ENCODE results near the gene ATAD3C.
"Not testable (repeated sequence)": the region's sequence is repeated elsewhere in the genome, so short reads cannot be mapped to it uniquely, and the experiment has no call there.

Gene ATAD3C

GRCh38 chr1:1449099-1449739 is at the start of gene ATAD3C:
Gene ATAD3C, plus strand, starts transcription at chr1:1449689. Its CDS starts 995 bp downstream, at chr1:1450684.
- no peak for DNase-seq (ENCODE audit: low read depth in 2 of 2)

GRCh38 chr1:1399872-1400575 is 49.5 kb upstream of the ATAD3C start:
- DNase-seq (ENCODE audit: low read depth in 2 of 2) = peak in 1 of 2 experiments; percentile 20

GRCh38 chr1:1400576-1401456 is 48.7 kb upstream of the ATAD3C start:
- DNase-seq (ENCODE audit: low read depth in 2 of 2) = no peak

- DNase-seq (ENCODE audit: low read depth in 2 of 2) = no peak
These were observed 48.0 kb upstream of the ATAD3C start for GRCh38 chr1:1401457-1402010.

GRCh38 chr1:1402072-1402900 is 47.2 kb upstream of the ATAD3C start:
- DNase-seq (ENCODE audit: low read depth in 2 of 2) = peak in 1 of 2 experiments; percentile 41

- not testable (repeated sequence) for DNase-seq (ENCODE audit: low read depth in 2 of 2)
These were observed 46.5 kb upstream of the ATAD3C start for GRCh38 chr1:1402901-1403392.

GRCh38 chr1:1403653-1404052 is 45.8 kb upstream of the ATAD3C start:
- DNase-seq (ENCODE audit: low read depth in 2 of 2) = no peak

GRCh38 chr1:1406101-1406820 is 43.2 kb upstream of the ATAD3C start:
- DNase-seq (ENCODE audit: low read depth in 2 of 2) = no peak

- DNase-seq (ENCODE audit: low read depth in 2 of 2) = peak; percentile 93 to 95
These were observed 42.5 kb upstream of the ATAD3C start, which contains the start of gene MRPL20 for GRCh38 chr1:1406821-1407635. Gene MRPL20, minus strand, starts transcription at chr1:1407293. Its CDS starts 76 bp downstream, at chr1:1407217.

GRCh38 chr1:1407636-1408318 is 41.7 kb upstream of the ATAD3C start:
- DNase-seq (ENCODE audit: low read depth in 2 of 2) = no peak

GRCh38 chr1:1410238-1410637 is 39.3 kb upstream of the ATAD3C start:
- DNase-seq (ENCODE audit: low read depth in 2 of 2) = not testable (repeated sequence)

- DNase-seq (ENCODE audit: low read depth in 2 of 2) = no peak
These were observed 37.9 kb upstream of the ATAD3C start for GRCh38 chr1:1411626-1412025.

- not testable (repeated sequence) for DNase-seq (ENCODE audit: low read depth in 2 of 2)
These were observed 37.1 kb upstream of the ATAD3C start for GRCh38 chr1:1412311-1412902.

- no peak for DNase-seq (ENCODE audit: low read depth in 2 of 2)
These were observed 33.7 kb upstream of the ATAD3C start for GRCh38 chr1:1415751-1416150.

GRCh38 chr1:1417396-1417795 is 32.1 kb upstream of the ATAD3C start:
- not testable (repeated sequence) for DNase-seq (ENCODE audit: low read depth in 2 of 2)

- DNase-seq (ENCODE audit: low read depth in 2 of 2) = not testable (repeated sequence)
These were observed 31.5 kb upstream of the ATAD3C start for GRCh38 chr1:1417825-1418463.

- no peak for DNase-seq (ENCODE audit: low read depth in 2 of 2)
These were observed 30.8 kb upstream of the ATAD3C start for GRCh38 chr1:1418464-1419362.
